HepG2 (cell line): ENCODE results near the gene SREBF1. TPM values are rescaled to one million over a fixed set of nuclear protein-coding genes. Genes with fewer than 3 reads are reported as not detected.

Experiments
- ATRX ChIP-seq: sonication (generic); formaldehyde crosslinking; IDR thresholded peaks from 2 replicates; pipeline ENCODE4 v1.4.0; 2020; ENCODE audit warnings: missing genetic modification reagents, borderline replicate concordance
- E2F5 ChIP-seq: sonication (generic); formaldehyde crosslinking; conservative IDR thresholded peaks from 2 replicates; pipeline ENCODE4 v1.4.0; 2020; ENCODE audit warnings: missing genetic modification reagents
- ETV5 ChIP-seq: IDR thresholded peaks from 2 replicates; pipeline ENCODE4 v1.6.1; 2018; ENCODE audit warnings: missing biosample characterization, missing genetic modification reagents, inconsistent platforms, borderline replicate concordance
- GATA4 ChIP-seq: sonication (generic); IDR thresholded peaks from 2 replicates; pipeline ENCODE4 v1.6.1; 2016; ENCODE audit warnings: antibody characterized with exemption, low read depth, borderline replicate concordance
- HMG20A ChIP-seq: IDR thresholded peaks from 2 replicates; pipeline ENCODE4 v1.6.1; 2016; ENCODE audit warnings: borderline replicate concordance
- NR3C1 ChIP-seq: sonication (generic); formaldehyde crosslinking; IDR thresholded peaks from 2 replicates; pipeline ENCODE4 v1.4.0; 2020; ENCODE audit warnings: missing genetic modification reagents
- PLRG1 ChIP-seq: fragments of 450-650 bp; conservative IDR thresholded peaks from 2 replicates; pipeline ENCODE4 v1.6.1; 2016
- ZBTB33 ChIP-seq: sonication (generic); formaldehyde crosslinking; IDR thresholded peaks from 2 replicates; pipeline ENCODE4 v1.4.0; 2020; ENCODE audit warnings: missing genetic modification reagents
- ZBTB38 ChIP-seq: sonication (generic); formaldehyde crosslinking; IDR thresholded peaks from 2 replicates; pipeline ENCODE4 v1.5.1; 2020; ENCODE audit warnings: mild to moderate bottlenecking, missing genetic modification reagents
- ZFP62 ChIP-seq: sonication (generic); formaldehyde crosslinking; IDR thresholded peaks from 2 replicates; pipeline ENCODE4 v1.4.0; 2020; ENCODE audit warnings: missing genetic modification reagents
- ZNF318 ChIP-seq: sonication (generic); formaldehyde crosslinking; IDR thresholded peaks from 2 replicates; pipeline ENCODE4 v1.4.0; 2020; ENCODE audit warnings: mild to moderate bottlenecking, missing genetic modification reagents
- ZNF557 ChIP-seq: sonication (generic); formaldehyde crosslinking; IDR thresholded peaks from 2 replicates; pipeline ENCODE4 v1.4.0; 2020; ENCODE audit warnings: missing genetic modification reagents
- ZNF784 ChIP-seq: sonication (generic); formaldehyde crosslinking; IDR thresholded peaks from 2 replicates; pipeline ENCODE4 v1.5.1; 2020; ENCODE audit warnings: missing genetic modification reagents, mild to moderate bottlenecking, borderline replicate concordance
- ZNF841 ChIP-seq: sonication (generic); formaldehyde crosslinking; IDR thresholded peaks from 2 replicates; pipeline ENCODE4 v1.8.1; 2023; ENCODE audit warnings: missing genetic modification reagents, borderline replicate concordance
- polyA plus RNA-seq, 8 experiments: library from polyadenylated mRNA; depleted of rRNA in 3 of 8; stranded (reverse) in 7 of 8; unstranded in 1 of 8; fragments of >200 nt; fragmentation: Illumina TruSeq in 4 of 8; extraction: Trizol in 4 of 8; gene quantifications; 2 replicates each; pipeline versions ENCODE4 v1.2.1 to v1.2.3, GENCODE V29; 2011 to 2016; ENCODE audit warnings: low read depth in 4 of 8, missing spikeins in 1 of 8, mixed read lengths in 1 of 8; ENCODE audit not compliant: insufficient read depth in 1 of 8
- total RNA-seq, 5 experiments: library from RNA; depleted of rRNA; stranded (reverse); fragments of >200 nt; fragmentation: Illumina TruSeq; extraction: Trizol; gene quantifications; 2 replicates each; pipeline ENCODE4 v1.2.3, GENCODE V29; 2016; ENCODE audit warnings: low read depth in 1 of 5
- TF ChIP-seq, protein P1 (sequence below): sonication (generic); formaldehyde crosslinking; IDR thresholded peaks from 2 replicates; pipeline ENCODE4 v1.4.0; 2020; ENCODE audit warnings: missing genetic modification reagents, borderline replicate concordance

SREBF1 gene
- total and polyA plus RNA-seq, 2 of the 13 experiments (the other 11 are each of a cell fraction or from before 2014, with no cell fraction given): 34.3 to 38.0 TPM

DNA sequence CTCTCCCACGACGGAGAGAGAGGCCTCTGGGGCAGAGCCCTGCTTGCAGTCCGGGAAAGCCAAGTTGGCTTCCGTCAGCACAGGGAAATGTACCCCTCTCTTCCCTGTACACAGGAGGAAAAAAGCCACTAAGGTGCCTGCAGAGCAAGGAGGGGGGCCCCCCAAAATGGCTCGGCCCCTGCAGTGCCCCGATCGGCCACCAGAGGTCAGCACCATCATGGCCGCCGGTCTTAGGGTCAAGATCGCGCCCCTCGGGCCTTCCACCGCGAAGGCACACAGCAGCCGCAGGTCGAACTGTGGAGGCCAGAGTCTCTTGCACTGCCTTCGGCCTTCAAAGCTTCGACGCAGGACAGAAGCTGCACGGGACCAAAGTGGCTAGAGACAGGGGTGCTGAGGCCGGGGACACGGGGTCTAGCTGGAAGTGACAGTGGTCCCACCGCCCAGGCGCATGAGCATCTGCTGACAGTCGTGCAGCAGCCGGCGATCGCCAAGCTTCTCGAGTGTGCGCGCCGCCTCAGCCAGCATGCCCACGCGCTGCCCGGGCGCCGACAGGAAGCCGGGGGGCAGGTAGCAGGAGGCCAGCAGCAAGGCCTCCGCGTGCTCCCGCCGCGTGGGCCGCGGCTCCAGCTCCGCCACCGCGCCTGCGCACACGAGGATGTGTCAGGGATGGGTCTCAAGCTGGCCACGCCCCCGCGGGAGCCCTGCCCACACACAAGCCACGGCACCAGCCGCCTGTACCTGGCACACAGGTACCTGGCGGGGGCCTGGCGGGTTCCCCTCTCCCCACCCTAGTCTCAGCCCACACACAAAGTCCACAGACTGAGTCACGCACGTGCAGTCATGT is 24.4 kb downstream of the SREBF1 start (continued):
- TF ChIP-seq ZNF318 (CRISPR knock-in tag): 0 out of 2 replicates have a peak, but pooled peaks have one; percentile 51
- TF ChIP-seq ZNF841: no peak
- TF ChIP-seq ZNF557 (CRISPR knock-in tag): no peak; the same call in 1 of the 2 replicates
- TF ChIP-seq PLRG1: no peak
- no peak for TF ChIP-seq E2F5 (CRISPR knock-in tag)
- TF ChIP-seq ZFP62: no peak
- peak; percentile 93 for TF ChIP-seq ZBTB33
- TF ChIP-seq ZNF784 (CRISPR knock-in tag): no peak
- TF ChIP-seq GATA4: no peak
- TF ChIP-seq ATRX: no peak
- peak; percentile 91 for TF ChIP-seq ZBTB38 (CRISPR knock-in tag)
- no peak for TF ChIP-seq ETV5 (CRISPR knock-in tag)
- no peak for TF ChIP-seq NR3C1
- no peak for TF ChIP-seq HMG20A (CRISPR knock-in tag)
- TF ChIP-seq, protein P1, sequence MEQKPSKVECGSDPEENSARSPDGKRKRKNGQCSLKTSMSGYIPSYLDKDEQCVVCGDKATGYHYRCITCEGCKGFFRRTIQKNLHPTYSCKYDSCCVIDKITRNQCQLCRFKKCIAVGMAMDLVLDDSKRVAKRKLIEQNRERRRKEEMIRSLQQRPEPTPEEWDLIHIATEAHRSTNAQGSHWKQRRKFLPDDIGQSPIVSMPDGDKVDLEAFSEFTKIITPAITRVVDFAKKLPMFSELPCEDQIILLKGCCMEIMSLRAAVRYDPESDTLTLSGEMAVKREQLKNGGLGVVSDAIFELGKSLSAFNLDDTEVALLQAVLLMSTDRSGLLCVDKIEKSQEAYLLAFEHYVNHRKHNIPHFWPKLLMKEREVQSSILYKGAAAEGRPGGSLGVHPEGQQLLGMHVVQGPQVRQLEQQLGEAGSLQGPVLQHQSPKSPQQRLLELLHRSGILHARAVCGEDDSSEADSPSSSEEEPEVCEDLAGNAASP (CRISPR knock-in tag): no peak
